ENCODE data around the gene RUFY1.

DNA sequence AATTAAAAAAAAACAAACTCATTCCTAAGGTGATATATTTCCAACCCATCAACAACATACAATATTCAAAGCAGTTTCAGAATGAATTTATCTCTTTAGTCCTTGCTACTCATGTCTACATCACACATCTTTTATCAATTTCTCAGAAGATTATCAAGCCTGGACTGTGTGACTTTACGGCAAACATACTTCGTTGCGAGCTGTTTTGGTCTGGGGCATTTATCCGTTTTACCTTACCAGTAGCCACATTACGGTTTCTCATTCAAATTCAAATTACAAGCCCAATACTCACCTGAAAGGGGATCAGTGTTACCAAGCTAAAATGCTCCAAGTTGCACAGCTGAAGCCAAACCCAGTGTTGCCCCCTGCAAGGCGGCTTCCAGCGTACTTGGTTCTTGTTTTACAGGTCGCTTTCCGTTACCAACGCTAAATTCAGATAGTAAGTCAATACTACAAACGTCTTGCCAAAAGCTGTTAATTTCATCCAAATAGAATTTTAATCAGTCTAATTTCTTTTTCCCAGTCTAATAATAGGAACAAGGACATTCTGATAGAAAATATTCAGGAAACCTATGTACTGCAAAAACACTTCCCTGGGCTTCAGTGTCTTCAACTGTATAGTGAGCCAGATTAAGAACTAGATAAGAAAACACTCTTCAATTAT, 71.3 kb downstream of the RUFY1 start:
- TF ChIP-seq POLR2A (IDR thresholded peaks at IDR 0.05; ENCODE audit: low read depth, low read length) (no peak), POLR2AphosphoS5 (IDR thresholded peaks at IDR 0.05; ENCODE audit: low read depth, low read length) (no peak; the same call in 1 of the 2 replicates), TAF1 (IDR thresholded peaks at IDR 0.05; ENCODE audit: borderline replicate concordance, low read depth, low read length) (no peak)

Measured in GM12892 (cell line).